Adrenal gland (tissue), 5 donors: Measurements from ENCODE around the gene ELF2.
"Not testable (repeated sequence)": the region's sequence is repeated elsewhere in the genome, so short reads cannot be mapped to it uniquely, and the experiment has no call there.

Source experiments
- POLR2A ChIP-seq, 2 donors: fragments of 450-650 bp; IDR thresholded peaks; one replicate each; pipeline ENCODE4 v1.6.1; 2017; ENCODE audit warnings: antibody characterized with exemption in 2 of 2, mild to moderate bottlenecking in 2 of 2, moderate library complexity in 1 of 2
- TF ChIP-seq, protein P1 (sequence below), 6 experiments: fragments of 450-650 bp in 4 of 6; fragments of 200-600 bp in 2 of 6; sonication (generic) in 1 of 6; IDR thresholded peaks; 1 replicate in 5 of 6; 2 replicates in 1 of 6; pipeline versions ENCODE4 v1.5.1 to v1.8.0; 2016 to 2021; ENCODE audit warnings: antibody characterized with exemption in 6 of 6, mild to moderate bottlenecking in 2 of 6, moderate library complexity in 1 of 6
- donor health status: DM: no; HTN: no; CAD: no.

- TF ChIP-seq, protein P1, sequence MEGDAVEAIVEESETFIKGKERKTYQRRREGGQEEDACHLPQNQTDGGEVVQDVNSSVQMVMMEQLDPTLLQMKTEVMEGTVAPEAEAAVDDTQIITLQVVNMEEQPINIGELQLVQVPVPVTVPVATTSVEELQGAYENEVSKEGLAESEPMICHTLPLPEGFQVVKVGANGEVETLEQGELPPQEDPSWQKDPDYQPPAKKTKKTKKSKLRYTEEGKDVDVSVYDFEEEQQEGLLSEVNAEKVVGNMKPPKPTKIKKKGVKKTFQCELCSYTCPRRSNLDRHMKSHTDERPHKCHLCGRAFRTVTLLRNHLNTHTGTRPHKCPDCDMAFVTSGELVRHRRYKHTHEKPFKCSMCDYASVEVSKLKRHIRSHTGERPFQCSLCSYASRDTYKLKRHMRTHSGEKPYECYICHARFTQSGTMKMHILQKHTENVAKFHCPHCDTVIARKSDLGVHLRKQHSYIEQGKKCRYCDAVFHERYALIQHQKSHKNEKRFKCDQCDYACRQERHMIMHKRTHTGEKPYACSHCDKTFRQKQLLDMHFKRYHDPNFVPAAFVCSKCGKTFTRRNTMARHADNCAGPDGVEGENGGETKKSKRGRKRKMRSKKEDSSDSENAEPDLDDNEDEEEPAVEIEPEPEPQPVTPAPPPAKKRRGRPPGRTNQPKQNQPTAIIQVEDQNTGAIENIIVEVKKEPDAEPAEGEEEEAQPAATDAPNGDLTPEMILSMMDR (IDR thresholded peaks at IDR 0.05), result not testable (repeated sequence)
- not testable (repeated sequence) for TF ChIP-seq POLR2A (IDR thresholded peaks at IDR 0.05)
These were observed 147.1 kb downstream of the ELF2 start for GRCh38 chr4:139029866-139030363.
